Activated CD4-positive, alpha-beta T cell treated with anti-CD3 and anti-CD28 coated beads for 1 hour (primary cell): ENCODE data around the gene RREB1.
A peak's percentile ranks its signal among the peaks of the same experiment; 100 is the strongest.

Source experiments
- DNase-seq: peaks from one replicate; pipeline ENCODE4 v3.0.0-alpha.2; 2020

The RREB1 gene

DNA sequence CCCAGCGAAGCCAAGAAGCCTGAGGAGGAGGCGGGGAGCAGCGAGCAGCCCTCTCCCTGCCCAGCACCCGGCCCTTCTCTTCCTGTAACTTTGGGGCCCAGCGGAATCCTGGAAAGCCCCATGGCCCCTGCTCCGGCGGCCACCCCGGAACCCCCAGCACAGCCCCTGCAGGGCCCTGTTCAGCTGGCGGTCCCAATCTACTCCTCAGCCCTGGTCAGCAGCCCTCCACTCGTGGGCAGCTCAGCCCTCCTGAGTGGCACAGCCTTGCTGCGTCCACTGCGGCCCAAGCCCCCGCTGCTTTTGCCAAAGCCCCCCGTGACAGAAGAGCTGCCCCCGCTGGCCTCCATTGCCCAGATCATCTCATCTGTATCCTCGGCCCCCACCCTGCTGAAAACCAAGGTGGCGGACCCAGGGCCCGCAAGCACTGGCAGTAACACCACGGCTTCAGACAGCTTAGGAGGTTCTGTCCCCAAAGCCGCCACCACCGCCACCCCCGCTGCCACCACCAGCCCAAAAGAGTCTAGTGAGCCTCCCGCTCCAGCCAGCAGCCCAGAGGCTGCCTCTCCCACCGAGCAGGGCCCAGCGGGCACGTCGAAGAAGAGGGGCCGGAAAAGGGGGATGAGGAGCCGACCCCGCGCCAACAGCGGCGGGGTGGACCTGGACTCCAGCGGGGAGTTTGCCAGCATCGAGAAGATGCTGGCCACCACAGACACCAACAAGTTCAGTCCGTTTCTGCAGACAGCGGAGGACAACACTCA is 123.4 kb downstream of the RREB1 start:
- DNase-seq = no peak

DNA sequence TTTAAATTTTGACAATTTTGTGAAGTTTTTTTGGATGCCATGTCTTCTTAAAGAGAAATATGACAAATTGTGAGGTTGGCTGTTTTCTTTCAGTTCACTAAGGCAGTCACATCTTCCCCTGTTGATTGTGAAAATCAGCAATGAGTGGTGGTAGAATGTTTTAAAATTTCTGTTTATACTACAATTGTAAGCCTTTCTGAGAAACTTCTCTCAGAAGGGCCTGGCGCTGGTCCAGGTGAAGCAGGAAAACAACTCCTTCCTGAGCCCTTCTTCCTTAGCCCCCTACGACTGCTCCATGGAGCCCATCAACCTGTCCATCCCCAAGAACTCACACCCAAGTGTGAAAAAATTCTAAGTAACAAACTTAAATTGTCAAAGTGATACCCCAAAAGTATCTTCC is 124.6 kb downstream of the RREB1 start:
- DNase-seq = no peak

DNA sequence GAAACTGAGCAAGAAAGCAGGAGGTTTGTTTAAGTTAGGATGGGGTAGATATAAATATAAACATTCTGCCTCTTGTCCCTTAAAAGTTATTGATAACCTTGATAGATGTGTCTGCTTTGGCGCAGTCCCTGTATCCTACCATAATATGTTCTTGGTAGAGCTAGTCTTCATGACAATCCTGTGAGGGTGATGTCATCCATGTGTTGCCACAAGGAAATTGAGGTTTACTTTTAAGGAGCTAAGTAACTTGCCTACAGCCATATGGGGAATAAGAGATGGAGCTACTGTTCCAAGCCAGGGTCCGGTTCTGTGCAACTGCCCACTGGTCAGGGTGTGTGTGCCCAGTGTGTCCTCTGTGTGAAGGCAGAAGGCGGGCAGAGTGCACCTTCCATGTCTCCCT is 126.8 kb downstream of the RREB1 start:
- DNase-seq = no peak

GRCh38 chr6:7235712-7236305 is 128.0 kb downstream of the RREB1 start:
- no peak for DNase-seq

GRCh38 chr6:7236306-7237209 is 128.8 kb downstream of the RREB1 start:
- DNase-seq = no peak

DNA sequence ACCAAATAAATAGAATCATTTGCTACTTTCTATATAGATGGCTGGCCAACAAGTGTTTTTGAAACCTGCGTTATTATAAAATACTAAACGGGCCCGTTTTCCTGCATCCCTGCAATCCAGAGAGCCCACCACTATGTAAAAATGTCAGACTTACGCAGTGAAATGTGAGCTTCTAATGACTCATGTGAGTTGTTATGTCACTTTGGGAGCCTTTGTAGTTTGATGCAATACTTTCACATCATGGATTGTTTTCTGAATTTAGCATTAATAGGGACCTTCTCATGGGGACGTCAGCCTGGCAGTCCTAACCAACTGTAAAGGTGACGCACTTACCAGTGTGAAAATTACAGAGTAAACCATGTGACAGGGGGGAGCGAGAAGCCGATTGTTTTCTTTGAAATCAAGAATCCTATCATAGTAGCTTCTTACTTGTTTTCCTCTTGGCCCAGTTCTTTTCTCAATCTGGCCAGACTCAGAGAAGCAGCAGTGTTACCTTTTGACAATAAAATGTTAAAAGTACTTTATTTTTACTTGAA is 130.0 kb downstream of the RREB1 start:
- DNase-seq = no peak

DNA sequence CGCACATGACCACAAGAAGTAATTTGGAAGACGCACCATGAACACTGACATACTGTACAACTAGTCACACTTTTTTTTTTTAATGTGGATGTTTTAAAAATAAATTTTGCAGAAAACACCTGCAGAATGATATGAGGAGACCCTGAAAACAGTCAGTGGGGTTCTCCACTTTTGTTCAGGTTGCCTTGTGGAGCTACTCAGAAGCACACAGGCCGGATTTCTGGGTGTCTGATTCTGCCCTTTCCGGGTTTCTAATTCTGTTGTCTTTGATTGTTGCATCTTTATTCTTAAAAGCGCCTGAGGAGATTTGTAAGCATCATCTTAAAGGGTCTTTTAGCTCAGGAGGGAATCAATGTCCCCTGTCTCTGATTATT is 130.8 kb downstream of the RREB1 start:
- DNase-seq = no peak

DNA sequence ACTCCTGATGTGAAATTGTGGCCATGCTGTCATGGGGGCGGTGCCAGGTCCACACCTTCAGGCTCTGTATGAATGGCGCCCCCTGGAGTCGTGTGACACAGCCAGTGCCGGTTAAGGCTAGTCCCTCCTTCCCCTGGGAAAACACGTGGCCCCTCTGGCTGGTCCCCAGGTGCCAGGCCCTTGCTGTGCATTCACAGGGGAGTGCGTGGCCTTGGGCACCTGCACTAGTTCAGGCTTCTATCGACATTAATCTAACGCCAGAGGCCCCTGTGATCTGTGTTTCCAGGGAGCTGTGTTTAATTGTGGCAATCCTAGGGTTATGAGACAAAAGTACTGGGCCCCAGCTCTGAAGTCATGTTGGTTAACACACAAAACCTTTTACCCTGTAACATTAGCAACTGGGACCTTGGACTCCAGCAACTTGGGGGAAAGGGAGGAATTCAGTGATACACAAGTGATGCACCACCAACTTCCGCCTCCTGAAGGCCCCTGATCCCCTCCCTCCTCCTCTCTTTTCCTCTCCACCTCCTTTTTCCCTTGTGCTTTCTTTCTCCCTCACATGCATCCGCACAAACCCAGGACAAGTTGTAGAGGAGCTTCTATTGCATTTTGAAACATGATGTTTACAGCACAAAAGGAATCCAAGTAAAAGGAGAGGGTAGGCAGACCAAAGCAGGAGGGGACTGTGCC is 131.3 kb downstream of the RREB1 start:
- DNase-seq = peak; percentile 59

DNA sequence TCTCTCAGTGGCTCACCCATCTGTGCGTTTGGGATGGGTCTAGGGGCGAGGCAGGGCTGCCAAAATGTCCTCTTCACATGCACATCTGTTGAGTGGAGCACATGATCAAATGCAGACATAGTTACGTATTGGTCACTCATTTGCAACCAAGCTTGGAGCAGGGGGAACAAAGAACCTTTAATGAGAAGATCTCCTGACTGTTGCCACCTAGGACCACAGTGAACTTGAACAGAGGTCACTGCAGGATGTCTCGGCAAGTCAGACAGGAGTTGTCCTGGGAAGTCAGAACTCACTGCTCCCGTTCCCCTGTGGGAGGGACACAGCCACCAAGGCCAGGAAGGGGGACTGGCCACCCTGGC is 131.8 kb downstream of the RREB1 start:
- DNase-seq = no peak

DNA sequence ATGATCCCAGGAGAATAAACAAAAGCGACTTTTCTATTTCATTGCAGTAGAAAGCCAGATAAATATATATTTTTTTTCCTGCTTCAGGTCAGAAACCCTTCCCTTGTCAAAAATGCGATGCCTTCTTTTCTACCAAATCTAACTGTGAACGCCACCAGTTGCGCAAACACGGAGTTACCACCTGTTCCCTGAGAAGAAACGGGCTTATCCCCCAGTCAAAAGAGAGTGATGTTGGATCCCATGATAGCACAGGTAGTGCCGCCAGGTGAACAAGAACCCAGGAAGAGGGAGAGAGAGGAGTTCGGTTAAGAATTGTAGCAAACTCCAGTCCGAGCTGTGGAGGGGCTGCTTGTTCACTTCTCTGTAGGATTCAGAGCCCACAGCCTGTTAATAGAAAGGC is 132.6 kb downstream of the RREB1 start:
- no peak for DNase-seq

GRCh38 chr6:7241160-7241559 is 133.4 kb downstream of the RREB1 start:
- no peak for DNase-seq

- DNase-seq = no peak
These were observed 134.2 kb downstream of the RREB1 start for GRCh38 chr6:7241709-7242645.

DNA sequence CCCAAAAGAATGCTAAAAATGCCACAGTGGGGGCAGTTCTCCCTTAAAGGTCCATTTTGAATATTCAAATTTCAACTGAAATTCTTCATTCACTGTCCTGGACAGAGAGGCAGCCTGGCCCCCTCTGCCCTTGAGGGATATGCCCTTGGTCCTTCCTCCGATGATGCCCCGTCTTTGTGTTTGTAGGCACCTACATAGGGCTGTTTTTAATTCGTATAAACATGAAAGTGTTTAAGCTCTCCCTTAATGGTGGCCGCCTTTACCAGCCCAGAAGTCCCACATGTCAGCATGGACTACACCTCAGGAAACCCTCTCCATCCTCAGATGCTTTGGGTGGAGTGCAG is 135.0 kb downstream of the RREB1 start:
- no peak for DNase-seq

- DNase-seq = no peak
These were observed 135.6 kb downstream of the RREB1 start for GRCh38 chr6:7243179-7243981.

DNA sequence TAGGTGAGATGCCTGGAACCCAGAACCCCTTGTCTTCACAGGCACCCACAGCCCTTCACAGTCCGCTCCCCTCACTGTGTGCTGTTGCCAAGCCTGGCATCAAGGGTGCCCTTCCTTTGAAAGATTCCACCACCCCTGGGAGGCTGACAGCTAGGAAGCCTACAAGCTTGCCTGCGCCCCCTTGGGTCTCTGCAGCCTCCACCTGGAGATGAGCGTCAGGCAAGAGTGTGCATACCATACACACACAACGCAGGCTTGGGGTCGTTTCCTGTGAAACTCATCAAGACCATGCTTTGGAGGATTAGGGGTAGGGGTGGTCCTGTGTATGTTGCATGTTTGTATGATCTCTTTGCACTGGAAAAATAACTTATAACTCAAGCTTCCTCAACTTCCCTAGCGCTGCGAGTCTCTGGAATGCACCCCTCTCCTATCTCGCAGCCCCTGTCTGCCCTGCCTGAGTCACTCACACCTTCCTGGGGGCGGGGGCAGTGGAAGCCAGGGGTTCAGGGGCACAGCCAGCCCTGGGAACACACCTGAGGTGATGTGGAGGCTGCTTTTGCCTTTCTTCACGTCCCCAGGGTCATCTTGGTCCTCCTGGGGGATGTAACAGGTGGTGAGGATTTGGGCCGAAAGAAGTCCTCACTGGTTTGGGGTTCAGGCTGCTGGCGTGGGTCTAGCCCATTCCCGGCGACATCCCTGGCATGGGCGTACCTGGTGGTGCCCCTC is 138.1 kb downstream of the RREB1 start:
- no peak for DNase-seq

- DNase-seq = no peak
These were observed 138.8 kb downstream of the RREB1 start for GRCh38 chr6:7246401-7247178.

GRCh38 chr6:7247179-7247456 is 139.4 kb downstream of the RREB1 start:
- no peak for DNase-seq

DNA sequence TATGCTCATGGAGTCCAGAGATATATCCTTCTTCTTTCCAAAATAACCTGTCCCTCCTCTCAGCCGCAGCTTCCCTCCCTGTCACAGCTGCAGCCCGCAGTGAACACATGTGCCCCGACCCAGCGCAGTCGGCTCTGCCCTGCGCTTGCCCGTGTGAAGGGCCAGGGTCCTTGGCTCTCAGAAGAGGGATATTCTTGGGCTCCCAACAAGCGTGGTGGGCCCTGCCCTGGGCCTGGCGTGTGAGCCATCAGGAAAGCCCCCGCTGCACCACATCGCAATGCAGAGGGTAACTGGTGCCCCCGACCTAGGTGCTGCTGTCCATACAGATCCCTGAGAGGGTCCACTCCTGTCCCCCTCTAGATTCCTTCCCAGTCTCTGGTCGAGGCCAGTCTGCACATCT is 140.1 kb downstream of the RREB1 start:
- DNase-seq = no peak

- no peak for DNase-seq
These were observed 141.6 kb downstream of the RREB1 start for GRCh38 chr6:7249391-7249790.
